ENCODE measurements around the gene AAGAB.

Gene AAGAB

DNA sequence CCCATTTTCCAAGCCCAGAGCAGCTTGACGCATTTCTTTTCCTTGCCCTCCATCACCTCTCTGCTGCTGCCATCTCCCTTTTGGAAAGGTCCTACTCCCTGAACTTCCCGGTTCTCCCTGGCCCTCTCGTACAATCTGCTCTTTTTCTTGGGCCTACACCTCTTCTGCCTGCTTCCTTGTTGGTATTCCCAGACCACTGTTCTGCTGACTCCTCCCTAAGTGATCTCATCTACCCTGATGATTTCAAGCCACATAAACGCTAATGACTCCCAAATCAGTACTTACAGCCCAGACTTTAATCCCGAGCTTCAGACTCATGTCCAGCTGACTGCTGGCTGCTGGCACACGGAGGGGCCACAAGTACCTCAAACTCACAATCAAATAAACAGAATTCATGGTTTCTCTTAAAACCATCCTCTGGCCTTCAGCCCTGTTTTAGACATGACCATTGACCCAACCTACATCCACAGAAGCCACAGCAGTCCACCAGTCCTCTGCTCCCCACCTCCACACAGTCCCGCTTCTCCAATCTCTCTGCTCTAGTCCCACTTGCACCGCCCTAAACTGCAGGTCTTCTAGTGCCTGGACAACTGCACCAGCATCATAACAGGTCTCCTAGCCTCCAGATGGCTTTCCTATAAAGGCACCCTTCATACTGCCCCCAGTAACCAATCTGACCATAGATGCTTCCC, 57.6 kb downstream of the AAGAB start (continued):
- TF ChIP-seq ZNF274 (IDR thresholded peaks at IDR 0.05; ENCODE audit: low read length) (no peak), ZNF274 (tag by site-specific recombination; IDR thresholded peaks at IDR 0.05; ENCODE audit: borderline replicate concordance) (no peak), ZNF785 (tag by site-specific recombination; IDR thresholded peaks at IDR 0.05) (no peak), GLIS1 (tag by site-specific recombination; IDR thresholded peaks at IDR 0.05) (no peak), ZNF670 (tag by site-specific recombination; IDR thresholded peaks at IDR 0.05; ENCODE audit: low read depth) (no peak), ZNF747 (tag by site-specific recombination; IDR thresholded peaks at IDR 0.05) (no peak), ZNF138 (tag by site-specific recombination; IDR thresholded peaks at IDR 0.05; ENCODE audit: borderline replicate concordance) (no peak), ZNF707 (tag by site-specific recombination; IDR thresholded peaks at IDR 0.05) (no peak), ZBTB17 (tag by site-specific recombination; IDR thresholded peaks at IDR 0.05) (peak; percentile 87), PRDM1 (tag by site-specific recombination; IDR thresholded peaks at IDR 0.05) (no peak), ZSCAN23 (tag by site-specific recombination; IDR thresholded peaks at IDR 0.05) (0 out of 2 replicates have a peak, but pooled peaks have one; percentile 24), ZXDB (tag by site-specific recombination; IDR thresholded peaks at IDR 0.05) (peak; percentile 57; the same call in 1 of the 2 replicates), ZNF398 (tag by site-specific recombination; IDR thresholded peaks at IDR 0.05) (no peak), ZBTB7A (tag by site-specific recombination; IDR thresholded peaks at IDR 0.05; ENCODE audit: low read depth) (no peak), ZNF514 (tag by site-specific recombination; IDR thresholded peaks at IDR 0.05) (no peak), YY1 (tag by site-specific recombination; IDR thresholded peaks at IDR 0.05) (no peak), ZNF658 (tag by site-specific recombination; IDR thresholded peaks at IDR 0.05) (no peak), ZNF501 (tag by site-specific recombination; IDR thresholded peaks at IDR 0.05) (no peak), ZNF23 (tag by site-specific recombination; IDR thresholded peaks at IDR 0.05; ENCODE audit: borderline replicate concordance) (no peak), ZNF624 (tag by site-specific recombination; IDR thresholded peaks at IDR 0.05) (no peak), KLF16 (tag by site-specific recombination; IDR thresholded peaks at IDR 0.05) (no peak), ZNF830 (tag by site-specific recombination; IDR thresholded peaks at IDR 0.05; ENCODE audit: low read depth) (no peak), ZNF548 (tag by site-specific recombination; IDR thresholded peaks at IDR 0.05) (no peak), ZNF629 (tag by site-specific recombination; IDR thresholded peaks at IDR 0.05) (peak; percentile 86)
- TF ChIP-seq, protein P1, sequence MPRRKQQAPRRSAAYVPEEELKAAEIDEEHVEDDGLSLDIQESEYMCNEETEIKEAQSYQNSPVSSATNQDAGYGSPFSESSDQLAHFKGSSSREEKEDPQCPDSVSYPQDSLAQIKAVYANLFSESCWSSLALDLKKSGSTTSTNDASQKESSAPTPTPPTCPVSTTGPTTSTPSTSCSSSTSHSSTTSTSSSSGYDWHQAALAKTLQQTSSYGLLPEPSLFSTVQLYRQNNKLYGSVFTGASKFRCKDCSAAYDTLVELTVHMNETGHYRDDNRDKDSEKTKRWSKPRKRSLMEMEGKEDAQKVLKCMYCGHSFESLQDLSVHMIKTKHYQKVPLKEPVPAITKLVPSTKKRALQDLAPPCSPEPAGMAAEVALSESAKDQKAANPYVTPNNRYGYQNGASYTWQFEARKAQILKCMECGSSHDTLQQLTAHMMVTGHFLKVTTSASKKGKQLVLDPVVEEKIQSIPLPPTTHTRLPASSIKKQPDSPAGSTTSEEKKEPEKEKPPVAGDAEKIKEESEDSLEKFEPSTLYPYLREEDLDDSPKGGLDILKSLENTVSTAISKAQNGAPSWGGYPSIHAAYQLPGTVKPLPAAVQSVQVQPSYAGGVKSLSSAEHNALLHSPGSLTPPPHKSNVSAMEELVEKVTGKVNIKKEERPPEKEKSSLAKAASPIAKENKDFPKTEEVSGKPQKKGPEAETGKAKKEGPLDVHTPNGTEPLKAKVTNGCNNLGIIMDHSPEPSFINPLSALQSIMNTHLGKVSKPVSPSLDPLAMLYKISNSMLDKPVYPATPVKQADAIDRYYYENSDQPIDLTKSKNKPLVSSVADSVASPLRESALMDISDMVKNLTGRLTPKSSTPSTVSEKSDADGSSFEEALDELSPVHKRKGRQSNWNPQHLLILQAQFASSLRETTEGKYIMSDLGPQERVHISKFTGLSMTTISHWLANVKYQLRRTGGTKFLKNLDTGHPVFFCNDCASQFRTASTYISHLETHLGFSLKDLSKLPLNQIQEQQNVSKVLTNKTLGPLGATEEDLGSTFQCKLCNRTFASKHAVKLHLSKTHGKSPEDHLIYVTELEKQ (tag by site-specific recombination; IDR thresholded peaks at IDR 0.05; ENCODE audit: borderline replicate concordance) = no peak; the same call in 1 of the 2 replicates
- TF ChIP-seq, protein P2, sequence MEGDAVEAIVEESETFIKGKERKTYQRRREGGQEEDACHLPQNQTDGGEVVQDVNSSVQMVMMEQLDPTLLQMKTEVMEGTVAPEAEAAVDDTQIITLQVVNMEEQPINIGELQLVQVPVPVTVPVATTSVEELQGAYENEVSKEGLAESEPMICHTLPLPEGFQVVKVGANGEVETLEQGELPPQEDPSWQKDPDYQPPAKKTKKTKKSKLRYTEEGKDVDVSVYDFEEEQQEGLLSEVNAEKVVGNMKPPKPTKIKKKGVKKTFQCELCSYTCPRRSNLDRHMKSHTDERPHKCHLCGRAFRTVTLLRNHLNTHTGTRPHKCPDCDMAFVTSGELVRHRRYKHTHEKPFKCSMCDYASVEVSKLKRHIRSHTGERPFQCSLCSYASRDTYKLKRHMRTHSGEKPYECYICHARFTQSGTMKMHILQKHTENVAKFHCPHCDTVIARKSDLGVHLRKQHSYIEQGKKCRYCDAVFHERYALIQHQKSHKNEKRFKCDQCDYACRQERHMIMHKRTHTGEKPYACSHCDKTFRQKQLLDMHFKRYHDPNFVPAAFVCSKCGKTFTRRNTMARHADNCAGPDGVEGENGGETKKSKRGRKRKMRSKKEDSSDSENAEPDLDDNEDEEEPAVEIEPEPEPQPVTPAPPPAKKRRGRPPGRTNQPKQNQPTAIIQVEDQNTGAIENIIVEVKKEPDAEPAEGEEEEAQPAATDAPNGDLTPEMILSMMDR (tag by site-specific recombination; IDR thresholded peaks at IDR 0.05) = no peak
- TF ChIP-seq, protein P3, sequence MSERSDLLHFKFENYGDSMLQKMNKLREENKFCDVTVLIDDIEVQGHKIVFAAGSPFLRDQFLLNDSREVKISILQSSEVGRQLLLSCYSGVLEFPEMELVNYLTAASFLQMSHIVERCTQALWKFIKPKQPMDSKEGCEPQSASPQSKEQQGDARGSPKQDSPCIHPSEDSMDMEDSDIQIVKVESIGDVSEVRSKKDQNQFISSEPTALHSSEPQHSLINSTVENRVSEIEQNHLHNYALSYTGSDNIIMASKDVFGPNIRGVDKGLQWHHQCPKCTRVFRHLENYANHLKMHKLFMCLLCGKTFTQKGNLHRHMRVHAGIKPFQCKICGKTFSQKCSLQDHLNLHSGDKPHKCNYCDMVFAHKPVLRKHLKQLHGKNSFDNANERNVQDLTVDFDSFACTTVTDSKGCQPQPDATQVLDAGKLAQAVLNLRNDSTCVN (tag by site-specific recombination; optimal IDR thresholded peaks at IDR 0.05) = no peak
- TF ChIP-seq, protein P4, sequence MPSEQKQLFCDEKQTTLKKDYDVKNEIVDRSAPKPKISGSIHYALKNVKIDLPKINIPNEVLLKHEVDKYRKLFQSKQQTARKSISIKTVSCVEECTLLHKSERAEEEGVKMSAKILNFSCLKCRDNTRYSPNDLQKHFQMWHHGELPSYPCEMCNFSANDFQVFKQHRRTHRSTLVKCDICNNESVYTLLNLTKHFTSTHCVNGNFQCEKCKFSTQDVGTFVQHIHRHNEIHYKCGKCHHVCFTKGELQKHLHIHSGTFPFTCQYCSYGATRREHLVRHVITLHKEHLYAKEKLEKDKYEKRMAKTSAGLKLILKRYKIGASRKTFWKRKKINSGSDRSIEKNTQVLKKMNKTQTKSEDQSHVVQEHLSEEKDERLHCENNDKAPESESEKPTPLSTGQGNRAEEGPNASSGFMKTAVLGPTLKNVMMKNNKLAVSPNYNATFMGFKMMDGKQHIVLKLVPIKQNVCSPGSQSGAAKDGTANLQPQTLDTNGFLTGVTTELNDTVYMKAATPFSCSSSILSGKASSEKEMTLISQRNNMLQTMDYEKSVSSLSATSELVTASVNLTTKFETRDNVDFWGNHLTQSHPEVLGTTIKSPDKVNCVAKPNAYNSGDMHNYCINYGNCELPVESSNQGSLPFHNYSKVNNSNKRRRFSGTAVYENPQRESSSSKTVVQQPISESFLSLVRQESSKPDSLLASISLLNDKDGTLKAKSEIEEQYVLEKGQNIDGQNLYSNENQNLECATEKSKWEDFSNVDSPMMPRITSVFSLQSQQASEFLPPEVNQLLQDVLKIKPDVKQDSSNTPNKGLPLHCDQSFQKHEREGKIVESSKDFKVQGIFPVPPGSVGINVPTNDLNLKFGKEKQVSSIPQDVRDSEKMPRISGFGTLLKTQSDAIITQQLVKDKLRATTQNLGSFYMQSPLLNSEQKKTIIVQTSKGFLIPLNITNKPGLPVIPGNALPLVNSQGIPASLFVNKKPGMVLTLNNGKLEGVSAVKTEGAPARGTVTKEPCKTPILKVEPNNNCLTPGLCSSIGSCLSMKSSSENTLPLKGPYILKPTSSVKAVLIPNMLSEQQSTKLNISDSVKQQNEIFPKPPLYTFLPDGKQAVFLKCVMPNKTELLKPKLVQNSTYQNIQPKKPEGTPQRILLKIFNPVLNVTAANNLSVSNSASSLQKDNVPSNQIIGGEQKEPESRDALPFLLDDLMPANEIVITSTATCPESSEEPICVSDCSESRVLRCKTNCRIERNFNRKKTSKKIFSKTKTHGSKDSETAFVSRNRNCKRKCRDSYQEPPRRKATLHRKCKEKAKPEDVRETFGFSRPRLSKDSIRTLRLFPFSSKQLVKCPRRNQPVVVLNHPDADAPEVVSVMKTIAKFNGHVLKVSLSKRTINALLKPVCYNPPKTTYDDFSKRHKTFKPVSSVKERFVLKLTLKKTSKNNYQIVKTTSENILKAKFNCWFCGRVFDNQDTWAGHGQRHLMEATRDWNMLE (tag by site-specific recombination; conservative IDR thresholded peaks at IDR 0.05; ENCODE audit: low read depth) = no peak
